GM21529 (cell line): ENCODE results near the gene TARS2.

Source experiments
- ATAC-seq: cut with Tn5 transposase; IDR thresholded peaks from one replicate; pipeline ENCODE4 v1.9.1; 2021; ENCODE audit not compliant: unreplicated experiment

Gene TARS2

GRCh38 chr1:150536836-150537731 lies 49.9 kb downstream of the TARS2 start:
- ATAC-seq = no peak

DNA sequence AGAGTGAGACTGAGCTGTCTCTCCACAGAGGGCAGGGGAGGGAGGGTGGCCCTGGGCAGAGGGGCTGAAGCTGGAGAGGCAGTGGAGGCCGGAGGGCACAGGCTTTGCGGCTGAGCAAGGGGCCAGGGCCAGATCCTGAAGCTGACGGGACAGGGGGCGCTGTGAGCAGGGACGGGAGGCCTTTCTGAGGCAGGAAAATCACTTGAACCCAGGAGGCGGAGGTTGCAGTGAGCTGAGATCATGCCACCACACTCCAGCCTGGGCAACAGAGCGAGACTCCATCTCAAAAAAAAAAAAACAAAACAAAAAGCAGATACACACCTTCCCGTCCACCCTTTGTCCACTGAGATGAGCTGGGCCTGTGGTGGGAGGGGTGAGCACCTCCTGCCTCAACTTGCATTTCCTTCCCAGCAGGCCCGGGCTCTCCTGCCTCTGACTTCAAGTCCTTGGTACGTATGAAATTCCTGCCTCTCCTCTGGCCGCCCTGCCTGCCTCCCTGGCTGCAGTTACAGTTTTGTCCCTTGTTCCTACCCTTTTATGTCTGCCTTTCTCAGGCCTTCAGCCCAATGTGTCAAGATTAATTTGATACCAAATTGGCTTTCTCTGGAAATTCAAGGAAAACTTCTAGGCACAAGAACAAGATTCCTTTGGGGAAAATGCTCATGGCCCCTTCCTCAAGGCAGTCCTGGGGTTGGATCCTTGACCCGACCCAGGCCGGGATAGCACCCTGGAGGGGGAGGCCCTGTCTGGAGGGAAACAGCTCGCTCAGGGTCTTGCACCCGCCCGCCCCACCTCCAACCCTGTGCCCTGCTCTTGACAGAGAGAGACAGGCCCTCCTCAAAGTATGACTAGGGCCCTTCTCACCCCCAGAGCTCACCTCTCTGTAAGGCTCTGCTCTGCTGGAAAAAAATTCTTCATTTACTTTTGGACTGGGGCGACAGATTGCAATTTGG lies 50.8 kb downstream of the TARS2 start:
- ATAC-seq = no peak

DNA sequence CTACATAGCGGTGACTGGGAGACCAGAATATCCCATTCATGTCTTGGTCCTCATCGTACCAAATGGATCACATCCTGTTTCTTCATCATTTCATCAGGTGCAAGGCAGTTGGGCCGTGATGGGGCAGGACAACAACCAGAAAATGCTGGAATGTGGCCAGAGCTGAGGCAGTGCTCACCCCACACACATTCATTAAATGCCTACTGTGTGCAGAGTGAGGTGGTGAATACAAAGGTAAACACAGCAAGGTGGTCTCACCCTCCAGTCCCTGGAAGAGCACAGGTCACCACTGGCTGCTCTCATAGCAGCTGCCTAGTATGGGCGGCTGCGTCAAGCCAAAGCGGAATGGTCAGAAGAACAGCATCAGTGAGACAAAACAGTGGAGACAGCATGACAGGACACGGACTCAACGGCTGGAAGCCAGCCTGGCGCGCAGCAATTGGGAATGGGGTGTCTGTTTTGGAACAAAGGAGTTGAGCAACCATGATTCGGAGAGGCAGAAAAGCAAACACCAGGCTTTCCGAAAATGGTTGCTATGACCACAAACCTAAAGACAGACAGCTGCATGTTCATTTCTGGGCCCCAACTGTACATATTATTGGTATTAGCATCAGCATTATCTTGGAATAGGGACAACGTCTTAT lies 56.4 kb downstream of the TARS2 start:
- ATAC-seq = no peak

GRCh38 chr1:150544204-150544603 lies 57.0 kb downstream of the TARS2 start:
- no peak for ATAC-seq

DNA sequence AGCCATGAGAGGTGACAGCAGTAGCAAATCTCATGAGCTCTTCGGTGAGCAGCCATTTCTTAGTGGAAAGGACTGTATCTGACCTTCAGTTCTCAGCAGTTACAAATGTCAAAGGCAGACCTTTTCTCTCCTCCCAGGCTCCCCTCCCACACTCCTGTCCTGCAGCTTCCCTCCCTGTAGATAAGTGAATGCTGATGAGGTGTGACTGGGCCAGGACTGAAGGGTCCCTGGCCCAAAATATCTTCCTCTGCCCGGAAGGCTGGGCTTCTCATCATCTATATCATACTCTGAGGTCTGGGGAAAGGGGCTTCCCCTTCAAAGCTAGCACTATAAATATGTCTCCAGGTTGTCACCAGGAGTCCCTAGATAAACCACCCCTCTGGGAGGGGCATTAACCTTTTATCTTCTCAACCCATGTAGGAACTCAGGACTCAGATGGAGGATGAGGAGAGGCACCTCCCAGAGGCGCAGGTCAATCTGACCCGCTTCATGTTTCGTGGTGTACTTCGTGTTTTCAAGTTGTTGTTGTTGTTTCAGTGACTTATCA lies 58.3 kb downstream of the TARS2 start:
- ATAC-seq = no peak

GRCh38 chr1:150546294-150546937 lies 59.2 kb downstream of the TARS2 start:
- ATAC-seq = no peak

GRCh38 chr1:150548324-150548631 lies 61.1 kb downstream of the TARS2 start:
- no peak for ATAC-seq

GRCh38 chr1:150548632-150549495 lies 61.6 kb downstream of the TARS2 start, which contains the start of gene ADAMTSL4:
ADAMTSL4 (plus strand) TSS chr1:150549408; CDS start chr1:150552289, 2,881 bp downstream.
- peak; percentile 54 for ATAC-seq

DNA sequence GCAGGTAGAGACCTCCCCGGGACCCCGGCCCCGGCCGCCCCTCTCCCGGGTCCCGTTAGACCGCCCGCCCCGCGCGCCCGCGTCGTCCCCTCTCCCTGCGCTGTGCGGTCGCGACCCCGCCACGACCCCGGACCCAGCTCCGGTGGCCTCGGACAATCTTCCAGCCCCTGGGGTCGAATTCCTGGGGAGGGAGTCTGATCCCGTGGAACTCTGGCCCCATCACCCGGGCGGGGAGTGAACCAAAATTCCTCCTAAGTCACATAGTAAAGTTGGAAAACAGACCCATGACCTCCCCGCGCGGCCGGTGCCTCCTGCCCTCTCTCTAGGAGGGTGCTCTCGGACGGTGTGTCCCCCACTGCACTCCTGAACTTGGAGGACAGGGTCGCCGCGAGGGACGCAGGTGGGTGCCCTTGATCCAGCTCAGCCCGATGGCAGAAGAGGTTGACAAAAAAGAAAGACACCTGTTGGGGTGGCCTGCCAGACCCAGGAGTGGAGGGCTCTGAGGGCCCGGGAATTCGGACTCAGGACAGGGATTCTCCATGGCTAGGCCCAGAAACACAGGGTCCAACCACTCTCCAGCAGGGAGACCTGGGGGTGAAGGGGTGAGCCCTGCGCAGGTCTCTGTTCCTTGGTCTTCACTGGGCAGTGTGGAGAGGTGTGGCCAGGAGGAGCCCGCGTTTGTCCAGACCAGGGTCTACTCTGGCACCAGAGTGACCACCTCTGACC lies 62.4 kb downstream of the TARS2 start:
- ATAC-seq = no peak

DNA sequence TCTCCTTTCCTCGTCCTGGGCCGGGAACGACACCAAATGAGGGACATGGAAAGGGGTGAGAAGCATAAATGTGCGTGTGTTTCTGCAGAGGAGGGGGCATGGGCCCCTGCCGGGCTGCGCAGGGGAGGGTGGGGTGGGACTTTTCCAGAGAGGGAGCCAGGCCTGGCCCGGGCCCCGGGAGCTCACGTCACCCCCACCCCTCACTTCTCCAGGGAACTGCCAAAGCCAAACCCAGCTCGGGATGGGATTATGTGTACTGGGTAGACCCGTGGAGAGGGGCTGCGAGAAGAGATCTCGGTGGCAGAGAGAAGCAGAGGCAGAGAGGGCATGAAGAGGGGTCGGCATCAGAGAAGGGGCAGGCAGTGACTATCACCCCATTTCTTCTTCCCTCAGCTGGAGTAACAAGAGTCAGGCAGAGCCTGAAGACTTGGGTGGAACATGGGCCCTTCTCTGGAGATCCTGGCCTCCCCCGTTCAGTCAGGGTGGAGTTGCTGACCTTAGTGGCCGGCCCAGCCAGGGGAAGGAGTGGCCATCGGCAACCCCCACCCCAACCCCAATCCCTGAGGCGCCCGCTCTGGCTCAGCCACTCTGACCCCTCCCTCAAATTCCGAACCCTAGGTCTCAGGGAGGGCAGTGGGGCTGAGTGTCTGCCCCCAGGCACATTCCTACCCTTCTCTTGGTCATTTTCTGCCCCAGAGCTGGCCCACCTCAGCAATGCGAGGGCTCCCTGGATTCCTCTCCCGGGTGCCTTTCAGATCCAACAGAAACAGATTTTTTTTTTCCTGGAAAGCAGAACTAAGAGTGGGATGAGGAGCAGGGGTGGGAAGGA lies 63.2 kb downstream of the TARS2 start:
- no peak for ATAC-seq

DNA sequence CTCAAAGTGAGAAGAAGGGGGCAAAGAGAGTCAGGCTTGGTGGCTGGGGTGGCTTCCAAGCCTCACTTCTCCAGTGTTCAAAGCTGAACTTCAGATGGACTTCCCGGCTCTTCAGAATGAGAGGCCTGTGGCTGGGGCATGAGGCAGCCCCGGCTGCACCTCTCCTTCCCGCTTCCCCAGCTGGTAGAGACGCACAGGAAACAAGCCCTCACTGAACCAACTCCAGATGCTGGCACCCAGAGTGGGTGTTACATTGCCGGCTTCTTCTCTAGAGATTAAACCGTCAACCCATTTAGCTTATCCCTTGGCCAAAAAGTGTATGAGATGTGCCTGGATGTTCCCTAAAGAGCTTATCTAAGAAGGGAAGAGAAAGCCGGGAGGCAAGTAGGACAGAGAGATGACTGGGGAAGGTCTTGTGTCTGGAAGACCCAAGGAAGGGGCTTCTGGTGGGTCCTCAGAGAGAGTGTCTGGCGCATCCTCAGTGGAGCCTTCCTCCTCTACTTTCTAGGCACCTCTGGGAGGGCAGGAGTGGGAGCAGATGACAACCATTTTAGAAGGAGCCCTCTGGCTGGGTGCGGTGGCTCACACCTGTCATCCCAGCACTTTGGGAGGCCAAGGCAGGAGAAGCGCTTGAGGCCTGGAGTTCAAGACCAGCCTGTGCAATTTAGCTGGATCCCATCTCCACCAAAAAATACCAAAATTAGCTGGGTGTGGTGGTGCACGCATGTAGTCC lies 64.0 kb downstream of the TARS2 start:
- no peak for ATAC-seq

- no peak for ATAC-seq
These were observed 64.5 kb downstream of the TARS2 start for GRCh38 chr1:150551784-150552127.

DNA sequence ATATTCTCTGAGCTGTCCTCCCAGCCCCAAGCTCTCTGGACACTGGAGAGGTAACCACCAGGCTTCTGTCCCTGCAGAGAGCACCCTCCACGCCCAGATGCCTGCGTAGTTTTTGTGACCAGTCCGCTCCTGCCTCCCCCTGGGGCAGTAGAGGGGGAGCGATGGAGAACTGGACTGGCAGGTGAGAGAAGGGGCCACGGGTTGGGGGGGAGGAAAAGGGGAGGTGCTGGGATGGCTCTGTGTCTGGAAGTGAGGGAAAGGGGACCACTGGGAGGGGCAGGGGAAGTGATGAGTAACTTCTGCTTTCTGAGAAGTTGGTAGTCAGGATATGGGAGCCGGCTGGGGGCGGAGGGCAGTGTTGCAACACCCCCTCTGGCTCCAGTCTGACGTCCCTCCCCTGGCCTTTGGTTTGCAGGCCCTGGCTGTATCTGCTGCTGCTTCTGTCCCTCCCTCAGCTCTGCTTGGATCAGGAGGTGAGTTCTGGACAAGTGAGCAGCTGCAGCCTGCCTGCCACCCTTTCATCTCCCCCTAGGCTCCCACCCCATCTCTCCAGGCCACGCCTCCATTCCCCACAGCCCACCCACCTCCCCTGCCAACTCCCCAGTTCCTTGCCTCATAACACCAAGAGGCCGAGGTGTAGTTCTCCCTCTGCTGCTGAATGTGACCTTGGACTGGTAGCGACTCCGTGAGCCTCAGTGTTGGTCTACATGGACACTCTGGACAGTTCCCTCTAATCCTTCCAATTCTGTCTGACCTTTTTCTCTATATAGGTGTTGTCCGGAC lies 65.1 kb downstream of the TARS2 start:
- no peak for ATAC-seq

DNA sequence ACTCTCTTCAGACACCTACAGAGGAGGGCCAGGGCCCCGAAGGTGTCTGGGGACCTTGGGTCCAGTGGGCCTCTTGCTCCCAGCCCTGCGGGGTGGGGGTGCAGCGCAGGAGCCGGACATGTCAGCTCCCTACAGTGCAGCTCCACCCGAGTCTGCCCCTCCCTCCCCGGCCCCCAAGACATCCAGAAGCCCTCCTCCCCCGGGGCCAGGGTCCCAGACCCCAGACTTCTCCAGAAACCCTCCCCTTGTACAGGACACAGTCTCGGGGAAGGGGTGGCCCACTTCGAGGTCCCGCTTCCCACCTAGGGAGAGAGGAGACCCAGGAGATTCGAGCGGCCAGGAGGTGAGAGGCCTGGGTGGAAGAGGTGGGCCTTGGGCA lies 65.7 kb downstream of the TARS2 start:
- ATAC-seq = no peak

GRCh38 chr1:150553392-150554085 lies 66.3 kb downstream of the TARS2 start:
- ATAC-seq = no peak

DNA sequence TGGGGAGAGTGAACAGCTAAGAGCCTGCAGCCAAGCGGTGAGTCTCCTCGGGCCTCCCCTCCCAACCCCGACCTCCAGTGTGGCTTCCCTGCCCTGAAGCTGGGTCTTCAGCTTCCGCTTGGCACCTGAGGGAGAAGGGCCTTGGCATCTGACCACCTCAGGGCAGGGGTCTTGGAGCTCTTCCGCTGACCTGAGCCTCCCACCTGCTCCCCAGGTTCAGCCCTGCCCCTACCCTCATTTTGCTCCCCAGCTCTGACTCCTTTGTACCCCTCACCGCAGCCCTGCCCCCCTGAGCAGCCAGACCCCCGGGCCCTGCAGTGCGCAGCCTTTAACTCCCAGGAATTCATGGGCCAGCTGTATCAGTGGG lies 66.8 kb downstream of the TARS2 start:
- no peak for ATAC-seq
